Naive thymus-derived CD4-positive, alpha-beta T cell (primary cell): ENCODE measurements around the gene TMEM97. TPM values are rescaled to one million over a fixed set of nuclear protein-coding genes. Genes with fewer than 3 reads are reported as not detected.

Experiments used
- ATAC-seq: fragments of 150-1000 bp; cut with Tn5 transposase; 2 replicates; pipeline ENCODE4 v1.10.0; 2021; ENCODE audit warnings: mild to moderate bottlenecking, moderate library complexity
- CTCF ChIA-PET: fragments of 350-600 bp; sonication (Branson Sonifier 250); formaldehyde crosslinking; loops from one replicate; lab custom pipeline; 2021; ENCODE audit warnings: antibody characterized with exemption; lab: Charles Lee
- POLR2A ChIA-PET: fragments of 350-600 bp; sonication (Branson Sonifier 250); formaldehyde crosslinking; loops from one replicate; lab custom pipeline; 2021; ENCODE audit warnings: antibody characterized with exemption, inconsistent platforms; lab: Charles Lee
- DNase-seq, 9 donors: peaks; one replicate each; pipeline versions ENCODE4 v3.0.0 to v3.0.0-alpha.2; 2020 to 2022; ENCODE audit warnings: mixed read lengths in 1 of 9
- H3K27ac ChIP-seq: one replicate; pipeline ENCODE4 v1.7.0; 2013; ENCODE audit warnings: mild to moderate bottlenecking, low read depth, low read length, moderate library complexity
- H3K27me3 ChIP-seq, 2 donors: one replicate each; pipeline ENCODE4 v1.7.0; 2013; ENCODE audit warnings: low read length in 2 of 2, mild to moderate bottlenecking in 2 of 2, moderate library complexity in 2 of 2; ENCODE audit not compliant: control insufficient read depth in 2 of 2, insufficient read depth in 2 of 2
- H3K36me3 ChIP-seq, 3 experiments: 1 replicate in 2 of 3; 2 replicates in 1 of 3; pipeline ENCODE4 v1.7.0; 2013; ENCODE audit warnings: low read length in 3 of 3, mild to moderate bottlenecking in 3 of 3, moderate library complexity in 1 of 3; ENCODE audit not compliant: insufficient read depth in 3 of 3, control insufficient read depth in 2 of 3
- H3K4me1 ChIP-seq, 2 donors: one replicate each; pipeline ENCODE4 v1.7.0; 2013; ENCODE audit warnings: low read length in 2 of 2, mild to moderate bottlenecking in 2 of 2, moderate library complexity in 1 of 2; ENCODE audit not compliant: control insufficient read depth in 2 of 2, insufficient read depth in 2 of 2
- H3K4me3 ChIP-seq: 2 replicates; pipeline ENCODE4 v1.7.0; 2013; ENCODE audit warnings: mild to moderate bottlenecking, low read length
- H3K9me3 ChIP-seq, 3 experiments: 1 replicate in 2 of 3; 2 replicates in 1 of 3; pipeline ENCODE4 v1.7.0; 2013; ENCODE audit warnings: low read length in 3 of 3; ENCODE audit not compliant: control insufficient read depth in 2 of 3
- H3K27ac Mint-ChIP-seq, 9 donors: one replicate each; pipeline ENCODE4 v1.8.0; 2020 to 2022; ENCODE audit warnings: mixed read lengths in 9 of 9, mild to moderate bottlenecking in 8 of 9, moderate library complexity in 5 of 9, inconsistent platforms in 2 of 9
- H3K27me3 Mint-ChIP-seq, 5 donors: one replicate each; pipeline ENCODE4 v1.8.0; 2021 to 2022; ENCODE audit warnings: mixed read lengths in 5 of 5, mild to moderate bottlenecking in 1 of 5
- H3K36me3 Mint-ChIP-seq, 5 donors: one replicate each; pipeline ENCODE4 v1.8.0; 2020 to 2022; ENCODE audit warnings: mixed read lengths in 5 of 5, mild to moderate bottlenecking in 3 of 5, inconsistent platforms in 1 of 5
- H3K4me1 Mint-ChIP-seq, 7 donors: one replicate each; pipeline ENCODE4 v1.8.0; 2020 to 2022; ENCODE audit warnings: mixed read lengths in 7 of 7, mild to moderate bottlenecking in 3 of 7, inconsistent platforms in 1 of 7
- H3K4me3 Mint-ChIP-seq, 10 donors: one replicate each; pipeline ENCODE4 v1.8.0; 2020 to 2022; ENCODE audit warnings: mild to moderate bottlenecking in 10 of 10, mixed read lengths in 10 of 10, moderate library complexity in 6 of 10, inconsistent platforms in 2 of 10
- H3K9me3 Mint-ChIP-seq, 11 donors: one replicate each; pipeline ENCODE4 v1.8.0; 2020 to 2022; ENCODE audit warnings: mixed read lengths in 11 of 11, mild to moderate bottlenecking in 4 of 11, inconsistent platforms in 1 of 11, moderate library complexity in 1 of 11
- intact Hi-C, 2 donors: fragments of 100-400 bp; cut with micrococcal nuclease; formaldehyde crosslinking; loops; one replicate each; pipeline ENCODE4 v1.15.1; 2023
- polyA plus RNA-seq, 2 donors: library from polyadenylated mRNA; unstranded; fragments of 300-500 nt; fragmentation: Illumina TruSeq; gene quantifications; one replicate each; pipeline ENCODE4 v1.2.3, GENCODE V29; 2021
- total RNA-seq, 6 experiments: library from RNA in 5 of 6; stranded (reverse) in 5 of 6; gene quantifications; 1 replicate in 5 of 6; 2 replicates in 1 of 6; pipeline ENCODE4 v1.2.3 and lab custom pipeline; 2021 to 2026

Gene TMEM97
- total and polyA plus RNA-seq, 7 experiments from 2014 or later, result 2.9 to 19.9 (median 6.6) TPM

GRCh38 chr17:28350271-28350670, 31.3 kb downstream of the TMEM97 start:
- no peaks in the 10 kb centered on the region for H3K27me3 Mint-ChIP-seq
- DNase-seq (no peak), ATAC-seq (no peak)
- H3K9me3 ChIP-seq, result no peaks in the 10 kb centered on the region
- peaks cover 4 to 30% (median 19%) of the 10 kb centered on the region in 5 donors for H3K36me3 Mint-ChIP-seq
- CTCF ChIA-PET, result interaction anchor here (0.7 to 1.2 kb wide), 2 partner anchors 14 to 598 kb away, joined by 3 to 4 read pairs; partner anchors contain the start of gene TNFAIP1
- H3K36me3 ChIP-seq, result peaks cover 20 to 96% (median 31%) of the 10 kb centered on the region in 3 experiments
- H3K27ac ChIP-seq, result no peak overlapping the region
- no peaks in the 10 kb centered on the region for H3K4me1 ChIP-seq
- peak overlapping the region in 2 of 9 donors; percentile 7 to 21 for H3K27ac Mint-ChIP-seq
- H3K4me3 ChIP-seq, result no peak overlapping the region
- H3K4me3 Mint-ChIP-seq, result no peak overlapping the region
- no peaks in the 10 kb centered on the region for H3K27me3 ChIP-seq
- POLR2A ChIA-PET, result no interaction called here
- no peaks in the 10 kb centered on the region for H3K9me3 Mint-ChIP-seq
- intact Hi-C loops, result no loop called here
- peaks cover 0 to 5% (median 4%) of the 10 kb centered on the region in 7 donors for H3K4me1 Mint-ChIP-seq

GRCh38 chr17:28357061-28357900, 38.3 kb downstream of the TMEM97 start, which contains the start of gene POLDIP2:
Gene POLDIP2, minus strand, starts transcription at chr17:28357527. Its CDS starts 79 bp downstream, at chr17:28357448.
- Mint-ChIP-seq H3K27me3 (no peaks in the 10 kb centered on the region), H3K36me3 (peaks cover 4 to 26% (median 12%) of the 10 kb centered on the region in 5 donors), H3K9me3 (peaks cover 0 to 3% (median 0%) of the 10 kb centered on the region in 11 donors), H3K4me1 (peaks cover 19 to 40% (median 29%) of the 10 kb centered on the region in 7 donors), H3K4me3 (peak within 1 kb of the TSS; percentile 91 to 98 (median 94)), H3K27ac (peak within 1 kb of the TSS; percentile 89 to 97 (median 94))
- DNase-seq (peak; percentile 94 to 97 (median 96)), ATAC-seq (peak; percentile 99)
- H3K9me3 ChIP-seq, result no peaks in the 10 kb centered on the region
- intact Hi-C loops, result loop anchor here (1.0 to 2.0 kb wide), 5 partner anchors 14 to 38 kb away; partner anchors contain the start of genes IFT20 (in 2 of the 2), SARM1 (in 2 of the 2), TMEM97 (in 2 of the 2) and TNFAIP1 (in 2 of the 2)
- ChIA-PET POLR2A (interaction anchor here (0.6 to 4.8 kb wide), 23 partner anchors 9 to 794 kb away, joined by 3 to 75 read pairs (median 3); partner anchors contain the start of genes FLOT2, IFT20, PHF12 and SARM1), CTCF (interaction anchor here (1.2 to 3.3 kb wide), 2 partner anchors 22 to 60 kb away, joined by 4 to 14 read pairs; partner anchors contain the start of genes IFT20 and TNFAIP1)
- peak within 1 kb of the TSS; percentile 80 for H3K4me3 ChIP-seq
- H3K27ac ChIP-seq, result peak within 1 kb of the TSS; percentile 90
- H3K27me3 ChIP-seq, result no peaks in the 10 kb centered on the region
- peaks cover 19 to 57% (median 30%) of the 10 kb centered on the region in 3 experiments for H3K36me3 ChIP-seq
- H3K4me1 ChIP-seq, result peaks cover 17 to 21% of the 10 kb centered on the region in 2 donors

GRCh38 chr17:28357901-28358197, 38.8 kb downstream of the TMEM97 start:
- peaks cover 16 to 57% (median 35%) of the 10 kb centered on the region in 3 experiments for H3K36me3 ChIP-seq
- Mint-ChIP-seq H3K4me1 (peaks cover 19 to 40% (median 29%) of the 10 kb centered on the region in 7 donors), H3K27ac (peak overlapping the region; percentile 89 to 97 (median 94)), H3K27me3 (no peaks in the 10 kb centered on the region), H3K36me3 (peaks cover 4 to 26% (median 12%) of the 10 kb centered on the region in 5 donors), H3K9me3 (peaks cover 0 to 3% (median 0%) of the 10 kb centered on the region in 11 donors), H3K4me3 (peak overlapping the region; percentile 91 to 98 (median 94))
- peaks cover 17 to 21% of the 10 kb centered on the region in 2 donors for H3K4me1 ChIP-seq
- ATAC-seq (no peak), DNase-seq (no peak)
- H3K27me3 ChIP-seq, result no peaks in the 10 kb centered on the region
- H3K9me3 ChIP-seq, result no peaks in the 10 kb centered on the region
- peak overlapping the region; percentile 90 for H3K27ac ChIP-seq
- peak overlapping the region; percentile 80 for H3K4me3 ChIP-seq
- intact Hi-C loops, result loop anchor here (1.0 to 2.0 kb wide), 5 partner anchors 13 to 39 kb away; partner anchors contain the start of genes IFT20 (in 2 of the 2), SARM1 (in 2 of the 2), TMEM97 (in 2 of the 2) and TNFAIP1 (in 2 of the 2)
- ChIA-PET POLR2A (interaction anchor here (0.6 to 4.8 kb wide), 18 partner anchors 10 to 540 kb away, joined by 3 to 75 read pairs (median 3); partner anchors contain the start of genes FLOT2, IFT20, SARM1 and SLC46A1), CTCF (interaction anchor here (1.2 to 3.3 kb wide), 2 partner anchors 22 to 59 kb away, joined by 4 to 14 read pairs; partner anchors contain the start of genes IFT20 and TNFAIP1)

GRCh38 chr17:28363186-28363585, 44.2 kb downstream of the TMEM97 start:
- Mint-ChIP-seq H3K27me3 (no peaks in the 10 kb centered on the region), H3K4me3 (no peak overlapping the region), H3K9me3 (no peaks in the 10 kb centered on the region), H3K27ac (no peak overlapping the region), H3K4me1 (peaks cover 1 to 11% (median 4%) of the 10 kb centered on the region in 7 donors), H3K36me3 (peaks cover 0 to 17% (median 11%) of the 10 kb centered on the region in 5 donors)
- H3K9me3 ChIP-seq, result no peaks in the 10 kb centered on the region
- ATAC-seq (no peak), DNase-seq (no peak)
- H3K27ac ChIP-seq, result no peak overlapping the region
- POLR2A ChIA-PET, result interaction anchor here (0.6 to 1.2 kb wide), 3 partner anchors 27 to 430 kb away, joined by 3 read pairs; partner anchors contain the start of genes IFT20 and TNFAIP1
- H3K27me3 ChIP-seq, result no peaks in the 10 kb centered on the region
- CTCF ChIA-PET, result interaction anchor here (0.6 kb wide), 1 partner anchor 21 kb away, joined by 3 read pairs; no protein-coding TSS in a partner anchor
- intact Hi-C loops, result no loop called here
- H3K36me3 ChIP-seq, result peaks cover 13 to 63% (median 26%) of the 10 kb centered on the region in 3 experiments
- no peak overlapping the region for H3K4me3 ChIP-seq
- peaks cover 4 to 6% of the 10 kb centered on the region in 2 donors for H3K4me1 ChIP-seq

GRCh38 chr17:28363776-28364650, 45.0 kb downstream of the TMEM97 start:
- Histone ChIP-seq H3K27ac (no peak overlapping the region), H3K36me3 (peaks cover 13 to 63% (median 26%) of the 10 kb centered on the region in 3 experiments), H3K4me1 (no peaks in the 10 kb centered on the region), H3K9me3 (no peaks in the 10 kb centered on the region), H3K27me3 (no peaks in the 10 kb centered on the region), H3K4me3 (no peak overlapping the region)
- peaks cover 0 to 17% (median 11%) of the 10 kb centered on the region in 5 donors for H3K36me3 Mint-ChIP-seq
- H3K27ac Mint-ChIP-seq, result peak overlapping the region in 1 of 9 donors; percentile 22
- H3K27me3 Mint-ChIP-seq, result no peaks in the 10 kb centered on the region
- H3K4me3 Mint-ChIP-seq, result no peak overlapping the region
- H3K9me3 Mint-ChIP-seq, result no peaks in the 10 kb centered on the region
- peaks cover 0 to 4% (median 0%) of the 10 kb centered on the region in 7 donors for H3K4me1 Mint-ChIP-seq
- intact Hi-C loops, result no loop called here
- DNase-seq, result no peak
- no peak for ATAC-seq
- ChIA-PET CTCF (no interaction called here), POLR2A (interaction anchor here (1.2 kb wide), 1 partner anchor 28 kb away, joined by 3 read pairs; the partner anchor contains the start of gene TNFAIP1)
